GM19099 (cell line): Measurements from ENCODE around the gene AVEN.

Source experiments
- POLR2A ChIP-seq: IDR thresholded peaks from 3 replicates; pipeline ENCODE4 v1.6.1; 2011; ENCODE audit warnings: low read depth; ENCODE audit not compliant: insufficient read length; ENCODE audit errors: extremely low read depth

AVEN gene

DNA sequence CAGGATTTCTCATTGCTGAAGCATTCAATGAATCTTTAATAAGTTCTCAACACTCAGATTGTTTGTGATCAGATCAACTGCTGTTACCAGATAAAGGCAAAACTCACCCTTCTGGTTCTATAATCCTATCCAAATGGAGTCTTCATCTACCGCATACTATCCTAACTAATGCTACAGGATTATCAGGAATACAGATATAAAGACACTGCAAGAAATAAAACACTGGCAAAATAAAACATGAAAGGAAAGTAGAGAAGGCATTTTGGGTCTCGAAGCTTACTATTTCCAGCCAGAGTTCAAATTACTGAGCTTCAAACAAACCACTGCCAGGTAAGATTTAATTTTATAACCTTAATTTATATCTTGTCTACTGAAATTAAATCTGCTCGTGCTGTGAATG lies 70.2 kb downstream of the AVEN start:
- TF ChIP-seq POLR2A, result no peak

GRCh38 chr15:33968224-33968623 lies 70.8 kb downstream of the AVEN start, which contains the start of gene CHRM5:
TSS of gene CHRM5 (plus strand) at chr15:33968497. CDS start at chr15:34062718, 94,221 bp downstream.
- TF ChIP-seq POLR2A, result no peak

DNA sequence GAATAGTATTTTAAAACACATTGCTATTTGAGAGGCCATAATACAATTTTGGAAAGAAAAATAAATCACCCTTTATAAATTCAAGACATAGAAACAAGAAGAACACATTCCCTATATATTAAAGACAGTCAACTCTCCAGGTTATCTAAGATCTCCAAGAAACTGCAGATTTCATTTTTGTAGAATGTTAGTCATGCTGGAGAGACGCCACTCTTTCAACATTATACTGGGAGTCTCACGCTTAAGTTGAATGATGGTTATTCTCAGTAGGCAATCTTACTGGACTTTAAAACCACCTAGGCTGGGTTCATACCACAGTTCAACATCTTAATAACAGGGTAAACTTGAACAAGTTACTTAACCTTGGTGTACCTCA lies 74.4 kb downstream of the AVEN start:
- TF ChIP-seq POLR2A, result no peak

- TF ChIP-seq POLR2A, result no peak
Measured at GRCh38 chr15:33963831-33964664, 75.0 kb downstream of the AVEN start.

DNA sequence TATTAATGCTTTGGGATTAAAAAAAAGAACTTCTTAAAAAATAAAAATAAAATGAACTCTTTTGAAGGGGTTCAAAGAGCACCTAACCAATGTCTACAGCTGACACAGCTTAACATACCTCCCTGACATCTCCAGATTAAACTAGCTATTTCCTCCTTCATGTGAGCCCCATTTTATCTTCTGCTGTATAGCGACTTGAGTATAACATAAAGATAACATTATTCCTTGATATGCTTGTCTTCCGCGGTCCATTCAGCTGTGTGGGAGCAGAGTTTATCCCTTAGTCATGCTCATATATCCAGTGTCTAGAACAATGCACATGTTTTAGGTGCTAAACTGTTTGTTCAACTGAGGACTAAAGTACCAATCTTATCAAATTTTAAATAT lies 78.5 kb downstream of the AVEN start:
- TF ChIP-seq POLR2A, result no peak

DNA sequence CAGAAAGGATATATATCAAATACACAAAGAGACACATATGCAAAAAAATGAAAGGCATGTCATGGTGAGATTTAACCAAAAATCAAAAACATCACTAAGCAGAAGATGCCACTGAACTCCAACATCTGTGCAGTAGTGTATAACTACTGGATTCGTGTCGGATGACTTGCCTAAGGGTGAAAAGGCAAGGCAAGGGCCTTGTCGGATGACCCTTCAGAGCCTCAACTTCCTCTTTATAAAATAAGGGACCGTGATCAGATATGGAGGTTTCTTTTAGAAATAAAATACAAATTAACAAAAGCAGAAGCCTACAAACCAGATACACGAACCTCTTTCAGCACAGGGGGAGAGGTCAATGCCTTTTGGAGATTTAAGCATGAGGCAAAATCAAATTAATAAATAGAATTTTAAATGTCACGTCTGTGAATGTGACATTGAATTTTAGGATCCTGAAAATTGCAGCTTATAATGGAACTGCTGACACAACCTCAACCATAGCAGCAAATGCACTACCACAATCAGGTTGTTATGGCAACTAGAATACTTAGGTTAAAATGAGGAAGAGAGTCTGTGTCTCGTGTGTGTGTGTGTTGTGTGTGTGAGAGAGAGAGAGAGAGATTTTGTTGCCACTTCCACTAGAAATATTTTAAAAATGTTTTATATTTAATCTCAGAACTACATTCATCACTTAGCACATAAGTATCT lies 79.0 kb downstream of the AVEN start:
- no peak for TF ChIP-seq POLR2A

DNA sequence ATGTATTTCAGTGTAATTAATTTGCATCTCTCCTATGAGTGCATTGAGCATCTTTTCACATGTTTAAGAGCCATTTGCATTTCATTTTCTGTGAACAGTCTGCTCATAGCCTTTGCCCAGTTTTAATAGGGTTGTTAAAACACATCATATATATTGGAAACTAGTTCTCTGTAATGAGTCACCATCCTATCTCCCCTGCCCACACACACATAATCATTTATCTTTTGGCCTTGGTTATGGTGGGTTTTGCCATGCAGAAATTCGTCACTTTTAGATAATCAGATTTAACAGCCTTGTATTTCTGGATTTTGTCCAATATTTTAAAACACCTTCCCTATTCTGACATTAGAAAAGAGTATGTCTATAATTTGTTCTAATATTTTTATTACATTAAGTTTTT lies 82.6 kb downstream of the AVEN start:
- TF ChIP-seq POLR2A, result no peak

- no peak for TF ChIP-seq POLR2A
Measured at GRCh38 chr15:33955945-33956344, 83.1 kb downstream of the AVEN start.

GRCh38 chr15:33946152-33946551 lies 92.9 kb downstream of the AVEN start:
- no peak for TF ChIP-seq POLR2A

- no peak for TF ChIP-seq POLR2A
Measured at GRCh38 chr15:33941279-33942063, 97.5 kb downstream of the AVEN start.

DNA sequence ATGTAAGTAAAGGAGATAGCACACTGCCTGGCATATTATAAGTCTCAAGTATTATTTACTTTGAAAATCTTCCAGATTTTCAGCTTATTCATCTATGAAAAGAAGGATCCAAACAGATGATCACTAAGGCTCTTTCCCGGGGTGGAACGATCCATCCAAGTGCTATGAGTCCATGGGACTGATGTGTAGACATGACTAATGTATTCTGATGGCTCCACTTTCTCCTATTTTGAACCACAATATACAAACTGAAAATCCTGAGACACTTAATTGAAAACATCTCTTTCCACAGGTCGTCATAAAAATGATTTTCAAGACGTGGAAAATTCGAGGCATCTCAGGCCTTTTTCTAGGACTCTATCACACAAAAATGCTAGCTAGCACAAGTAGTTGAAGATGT lies 104.1 kb downstream of the AVEN start:
- no peak for TF ChIP-seq POLR2A

DNA sequence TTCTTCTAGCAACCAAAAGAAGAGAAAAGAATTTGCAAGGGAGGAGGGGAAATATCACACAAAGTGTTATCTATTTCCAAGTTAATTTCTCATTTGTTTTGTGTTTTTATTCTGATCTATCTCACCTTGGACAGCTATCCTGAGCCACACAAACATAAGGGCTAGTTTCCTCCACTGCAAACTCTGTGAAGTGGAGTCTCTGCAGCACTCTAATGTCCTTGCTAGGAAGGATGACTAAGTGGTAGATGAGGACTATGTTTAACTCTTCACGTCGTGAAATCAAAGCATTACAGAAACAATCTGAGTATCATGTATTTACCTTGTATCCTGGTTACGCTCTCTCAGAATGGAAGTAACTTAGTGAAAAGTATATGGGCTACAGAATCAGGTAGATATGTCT lies 104.6 kb downstream of the AVEN start:
- no peak for TF ChIP-seq POLR2A

GRCh38 chr15:33932734-33933133 lies 106.3 kb downstream of the AVEN start:
- TF ChIP-seq POLR2A, result no peak

DNA sequence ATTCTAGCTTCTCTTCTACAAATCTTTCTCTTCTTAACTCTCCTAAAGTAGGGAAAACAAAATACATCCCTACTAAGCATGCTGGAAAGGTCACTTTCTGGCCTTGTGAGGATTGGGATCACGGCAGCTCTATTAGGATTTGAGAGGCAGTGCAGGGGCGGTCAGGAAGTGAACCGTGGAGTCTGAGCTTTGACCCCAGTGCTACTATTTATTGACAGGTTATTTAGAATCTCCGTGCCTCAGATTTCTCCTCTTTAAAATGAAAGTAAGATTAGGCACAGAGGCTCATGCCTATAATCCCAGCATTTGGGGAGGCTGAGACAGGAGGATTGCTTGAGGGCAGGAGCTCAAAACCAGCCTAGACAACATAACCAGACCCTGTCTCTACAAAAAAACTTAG lies 112.7 kb downstream of the AVEN start:
- TF ChIP-seq POLR2A, result no peak

- TF ChIP-seq POLR2A, result no peak
Measured at GRCh38 chr15:33923446-33923845, 115.6 kb downstream of the AVEN start.
